Keratinocyte (primary cell): ENCODE measurements around the gene OR10H1. TPM values are rescaled to one million over a fixed set of nuclear protein-coding genes. Genes with fewer than 3 reads are reported as not detected.

ENCODE experiments used
- DNase-seq: peaks from one replicate; pipeline ENCODE4 v3.0.0-alpha.2; 2011; ENCODE audit warnings: low read depth, missing footprints, low spot score
- FAIRE-seq: peaks from 2 replicates; lab custom pipeline; 2011; peaks lifted over from hg19 to GRCh38; lab: Jason Lieb, UNC
- H2AFZ ChIP-seq: 2 replicates; pipeline ENCODE4 v1.6.0; 2012; ENCODE audit warnings: low read length, control low read depth, inconsistent platforms; ENCODE audit not compliant: control insufficient read depth
- H3K27ac ChIP-seq: 2 replicates; pipeline ENCODE4 v1.5.1; 2011; ENCODE audit warnings: low read length; ENCODE audit not compliant: control insufficient read depth, insufficient read depth
- H3K27me3 ChIP-seq: 3 replicates; pipeline ENCODE4 v1.6.0; 2011; ENCODE audit warnings: low read length; ENCODE audit not compliant: control insufficient read depth, insufficient read depth; ENCODE audit errors: extremely low read depth
- H3K36me3 ChIP-seq, 2 experiments: 2 replicates in 1 of 2; 3 replicates in 1 of 2; pipeline ENCODE4 v1.5.1; 2011; ENCODE audit warnings: low read length in 2 of 2, mild to moderate bottlenecking in 1 of 2; ENCODE audit not compliant: control insufficient read depth in 2 of 2, insufficient read depth in 2 of 2; ENCODE audit errors: extremely low read depth in 1 of 2
- H3K4me1 ChIP-seq: 3 replicates; pipeline ENCODE4 v1.5.1; 2011; ENCODE audit warnings: low read length; ENCODE audit not compliant: control insufficient read depth, insufficient read depth; ENCODE audit errors: extremely low read depth
- H3K4me2 ChIP-seq: 3 replicates; pipeline ENCODE4 v1.6.0; 2011; ENCODE audit warnings: low read depth, low read length; ENCODE audit not compliant: control insufficient read depth, insufficient read depth; ENCODE audit errors: extremely low read depth
- H3K4me3 ChIP-seq, 3 experiments: fragments of 200-600 bp in 1 of 3; sonication (generic) in 1 of 3; 2 replicates in 2 of 3; 3 replicates in 1 of 3; pipeline ENCODE4 v1.5.1; 2011 to 2016; ENCODE audit warnings: low read length in 3 of 3, mild to moderate bottlenecking in 3 of 3, control low read depth in 2 of 3, inconsistent platforms in 1 of 3, low read depth in 1 of 3, mixed read lengths in 1 of 3, mixed run types in 1 of 3, moderate library complexity in 1 of 3; ENCODE audit not compliant: control insufficient read depth in 2 of 3, insufficient read depth in 2 of 3; ENCODE audit errors: extremely low read depth in 1 of 3
- H3K79me2 ChIP-seq: 2 replicates; pipeline ENCODE4 v1.6.0; 2012; ENCODE audit warnings: low read length; ENCODE audit not compliant: control insufficient read depth, insufficient read depth
- H3K9ac ChIP-seq: 3 replicates; pipeline ENCODE4 v1.6.0; 2011; ENCODE audit warnings: low read length; ENCODE audit not compliant: control insufficient read depth, insufficient read depth; ENCODE audit errors: extremely low read depth
- H3K9me1 ChIP-seq: 3 replicates; pipeline ENCODE4 v1.6.0; 2011; ENCODE audit warnings: low read length; ENCODE audit not compliant: control insufficient read depth, insufficient read depth; ENCODE audit errors: extremely low read depth
- H3K9me3 ChIP-seq: 2 replicates; pipeline ENCODE4 v1.5.1; 2012; ENCODE audit warnings: low read depth, low read length; ENCODE audit not compliant: control insufficient read depth
- H4K20me1 ChIP-seq: 3 replicates; pipeline ENCODE4 v1.6.0; 2011; ENCODE audit warnings: low read length; ENCODE audit not compliant: control insufficient read depth, insufficient read depth; ENCODE audit errors: extremely low read depth
- CTCF ChIP-seq, 3 experiments: IDR thresholded peaks in 1 of 3; conservative IDR thresholded peaks in 1 of 3; optimal IDR thresholded peaks in 1 of 3; 2 replicates in 2 of 3; 3 replicates in 1 of 3; pipeline versions ENCODE3 to v1.5.1; 2011; ENCODE audit warnings: low read length in 3 of 3, mild to moderate bottlenecking in 3 of 3, moderate library complexity in 2 of 3, control low read depth in 1 of 3, inconsistent platforms in 1 of 3; ENCODE audit not compliant: insufficient read depth in 2 of 3; ENCODE audit errors: extremely low read depth in 1 of 3
- EZH2 ChIP-seq: IDR thresholded peaks from one replicate; pipeline ENCODE4 v1.6.1; 2012; ENCODE audit warnings: inconsistent platforms, mild to moderate bottlenecking, low read length, moderate library complexity
- dilution Hi-C: fragments of 300-500 bp; cut with MboI; formaldehyde crosslinking; loops from one replicate; pipeline ENCODE4 v1.7.0; 2020; ENCODE audit warnings: low sequenced_read_pairs; ENCODE audit not compliant: extremely low pct_ligation_motif_present
- polyA plus RNA-seq, 5 experiments: library from polyadenylated mRNA; depleted of rRNA in 3 of 5; stranded (reverse) in 3 of 5; stranded (forward) in 1 of 5; unstranded in 1 of 5; fragments of >200 nt; gene quantifications; 1 replicate in 1 of 5; 2 replicates in 3 of 5; 3 replicates in 1 of 5; pipeline versions ENCODE4 v1.2.1 to v1.2.3, GENCODE V29; 2011 to 2012; ENCODE audit warnings: missing spikeins in 2 of 5, low read depth in 1 of 5, low replicate concordance in 1 of 5

The OR10H1 gene
- polyA plus RNA-seq, 1 donor (not counting 4 experiments of a cell fraction or from before 2014, with no cell fraction given) = not detected

GRCh38 chr19:15769586-15769985 is 45.9 kb downstream of the OR10H1 start:
- Histone ChIP-seq H3K79me2 (no peaks in the 10 kb centered on the region), H3K9me1 (no peaks in the 10 kb centered on the region), H3K4me3 (no peak overlapping the region), H3K4me1 (no peaks in the 10 kb centered on the region), H3K4me2 (no peak overlapping the region), H4K20me1 (no peaks in the 10 kb centered on the region), H3K27ac (no peak overlapping the region), H3K36me3 (no peaks in the 10 kb centered on the region), H3K9ac (no peak overlapping the region), H3K27me3 (no peaks in the 10 kb centered on the region), H3K9me3 (no peaks in the 10 kb centered on the region), H2AFZ (no peak overlapping the region)
- FAIRE-seq (no peak), DNase-seq (no peak)
- no peak for TF ChIP-seq CTCF (optimal IDR thresholded peaks at IDR 0.05 in 1 of 3, IDR thresholded peaks at IDR 0.05 in 1 of 3, conservative IDR thresholded peaks at IDR 0.05 in 1 of 3; ENCODE audit: extremely low read depth in 1 of 3, insufficient read depth in 2 of 3, low read length in 3 of 3)
- TF ChIP-seq EZH2 = no peak
- dilution Hi-C loops = no loop called here

- no peak overlapping the region for H3K27ac ChIP-seq
- TF ChIP-seq CTCF (optimal IDR thresholded peaks at IDR 0.05 in 1 of 3, IDR thresholded peaks at IDR 0.05 in 1 of 3, conservative IDR thresholded peaks at IDR 0.05 in 1 of 3; ENCODE audit: extremely low read depth in 1 of 3, insufficient read depth in 2 of 3, low read length in 3 of 3) = peak; percentile 27 to 69 (median 41)
- no peak for TF ChIP-seq EZH2
- H3K9me1 ChIP-seq = no peaks in the 10 kb centered on the region
- H3K79me2 ChIP-seq = no peaks in the 10 kb centered on the region
- dilution Hi-C loops = no loop called here
- no peaks in the 10 kb centered on the region for H3K36me3 ChIP-seq
- H4K20me1 ChIP-seq = no peaks in the 10 kb centered on the region
- no peak overlapping the region for H2AFZ ChIP-seq
- FAIRE-seq (no peak), DNase-seq (no peak)
- H3K27me3 ChIP-seq = no peaks in the 10 kb centered on the region
- H3K4me3 ChIP-seq = no peak overlapping the region
- H3K4me2 ChIP-seq = no peak overlapping the region
- no peaks in the 10 kb centered on the region for H3K9me3 ChIP-seq
- H3K9ac ChIP-seq = no peak overlapping the region
- H3K4me1 ChIP-seq = no peaks in the 10 kb centered on the region
Observed at GRCh38 chr19:15759962-15760565, 55.4 kb downstream of the OR10H1 start.
